GM15510 (cell line): ENCODE measurements around the gene TMBIM1.
A peak's percentile ranks its signal among the peaks of the same experiment; 100 is the strongest.

ENCODE experiments used
- POLR2A ChIP-seq: IDR thresholded peaks from 3 replicates; pipeline ENCODE4 v1.6.1; 2011; ENCODE audit warnings: borderline replicate concordance; ENCODE audit not compliant: insufficient read length; ENCODE audit errors: extremely low read depth

TMBIM1 gene

DNA sequence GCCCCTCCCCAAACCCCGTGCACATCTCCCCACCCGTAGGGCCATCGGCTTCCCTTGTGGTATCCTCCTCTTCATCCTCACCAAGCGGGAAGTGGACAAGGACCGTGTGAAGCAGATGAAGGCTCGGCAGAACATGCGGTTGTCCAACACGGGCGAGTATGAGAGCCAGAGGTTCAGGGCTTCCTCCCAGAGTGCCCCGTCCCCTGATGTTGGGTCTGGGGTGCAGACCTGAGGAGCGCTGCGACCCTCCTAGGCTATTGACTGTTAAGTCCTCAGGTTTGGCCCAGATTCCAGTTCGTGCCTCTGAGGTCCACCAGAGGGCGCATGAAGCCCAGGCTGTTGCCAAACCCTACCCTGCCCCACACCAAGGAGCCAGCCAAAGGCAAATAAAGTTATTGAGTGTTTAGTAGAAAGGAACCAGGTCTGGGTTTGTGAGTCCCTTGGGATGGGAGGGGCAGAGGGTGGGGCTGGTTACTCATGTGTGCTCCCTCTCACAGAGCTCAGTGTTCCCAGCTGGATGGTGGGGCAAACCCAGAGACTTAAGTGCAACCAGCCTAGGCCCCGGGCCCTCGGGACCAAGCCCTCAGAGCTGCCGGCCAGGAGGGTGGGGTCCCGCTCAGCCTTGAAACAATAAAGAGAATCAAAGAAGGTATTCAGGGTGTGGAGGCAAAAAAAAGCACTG is 19.6 kb downstream of the TMBIM1 start:
- TF ChIP-seq POLR2A, result no peak

DNA sequence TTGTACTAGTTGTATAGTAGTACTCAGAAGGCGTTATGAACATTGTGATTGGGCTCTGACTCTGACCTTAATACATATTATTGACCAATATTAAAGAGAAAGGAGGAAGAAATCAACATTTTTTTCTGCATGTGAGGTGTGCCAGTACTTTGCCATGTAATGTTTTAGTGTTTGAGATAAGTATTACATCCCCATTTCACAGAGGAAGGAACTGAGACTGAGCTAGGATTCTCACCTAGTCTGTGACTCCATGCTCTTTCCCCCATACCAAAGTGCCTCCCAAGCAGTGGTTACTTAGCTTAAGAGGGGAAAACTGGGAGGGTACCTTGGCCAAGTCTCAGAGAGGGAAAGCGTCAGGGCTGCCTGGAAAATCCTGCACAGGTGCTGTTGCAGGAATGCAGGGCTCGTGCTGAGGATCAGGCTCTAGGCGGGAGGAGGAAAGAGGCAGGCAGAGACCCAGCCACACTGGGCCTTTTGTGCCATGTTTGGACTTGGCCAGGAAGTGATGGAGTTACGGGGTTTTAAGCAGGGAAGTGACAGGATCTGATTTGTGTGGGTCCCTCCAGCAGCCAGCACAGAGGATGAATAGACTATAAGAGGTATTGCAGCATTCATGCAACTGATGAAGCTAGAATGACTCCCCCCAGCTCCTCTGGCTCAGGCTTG is 20.3 kb downstream of the TMBIM1 start:
- TF ChIP-seq POLR2A, result peak; percentile 15

- no peak for TF ChIP-seq POLR2A
These were observed 20.9 kb downstream of the TMBIM1 start for GRCh38 chr2:218271487-218271797.

GRCh38 chr2:218270721-218271486 is 21.4 kb downstream of the TMBIM1 start:
- TF ChIP-seq POLR2A, result no peak

- peak; percentile 54 for TF ChIP-seq POLR2A
These were observed 22.2 kb downstream of the TMBIM1 start, which contains the start of the genes AAMP and PNKD for GRCh38 chr2:218269900-218270720. Gene AAMP, minus strand, starts transcription at chr2:218270137. Its CDS starts 51 bp downstream, at chr2:218270086. Gene PNKD, plus strand, starts transcription at chr2:218270519. Its CDS starts 17 bp downstream, at chr2:218270536.

GRCh38 chr2:218267259-218267658 is 25.0 kb downstream of the TMBIM1 start:
- no peak for TF ChIP-seq POLR2A

- no peak for TF ChIP-seq POLR2A
These were observed 25.9 kb downstream of the TMBIM1 start for GRCh38 chr2:218266316-218266979.

- no peak for TF ChIP-seq POLR2A
These were observed 26.7 kb downstream of the TMBIM1 start for GRCh38 chr2:218265626-218266025.

GRCh38 chr2:218264773-218265561 is 27.3 kb downstream of the TMBIM1 start:
- TF ChIP-seq POLR2A, result no peak

GRCh38 chr2:218263817-218264641 is 28.3 kb downstream of the TMBIM1 start:
- TF ChIP-seq POLR2A, result no peak

GRCh38 chr2:218262631-218263586 is 29.4 kb downstream of the TMBIM1 start:
- no peak for TF ChIP-seq POLR2A

DNA sequence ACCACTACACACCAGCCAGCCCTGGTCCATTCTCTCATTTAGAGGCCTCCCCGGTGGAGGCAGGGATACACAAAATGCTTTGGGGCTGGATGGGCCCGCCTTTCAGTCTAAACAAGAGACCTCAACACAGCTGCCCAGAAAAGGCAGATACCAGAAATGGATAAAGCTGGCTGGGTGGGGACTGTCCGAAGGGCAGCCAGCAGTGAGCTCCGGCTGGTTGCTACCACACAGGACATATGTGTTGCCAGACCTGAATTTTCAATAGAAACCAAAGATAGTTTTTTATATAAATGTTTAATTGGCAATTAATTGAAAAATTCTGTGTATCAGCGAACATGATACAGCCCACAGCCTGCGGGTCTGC is 30.1 kb downstream of the TMBIM1 start:
- TF ChIP-seq POLR2A, result no peak
